ENCODE results near the gene ARHGAP30. TPM values are rescaled to one million over a fixed set of nuclear protein-coding genes. Genes with fewer than 3 reads are reported as not detected.
A peak's percentile ranks its signal among the peaks of the same experiment; 100 is the strongest.

ARHGAP30 gene
- total and polyA plus RNA-seq, 2 experiments from 2014 or later: 0.21 TPM; not detected in 1

- no peak overlapping the region for H3K9ac ChIP-seq
Measured at GRCh38 chr1:161039154-161039545, 30.5 kb downstream of the ARHGAP30 start.

GRCh38 chr1:161038523-161039153, 31.1 kb downstream of the ARHGAP30 start, which contains the start of gene TSTD1:
TSTD1 (minus strand) TSS chr1:161038964; CDS start chr1:161038889, 75 bp downstream.
- H3K4me2 ChIP-seq (ENCODE audit: unreplicated experiment): no peak within 1 kb of the TSS
- H3K9me3 ChIP-seq (ENCODE audit: low read depth): no peaks in the 10 kb centered on the region
- peaks cover 20% of the 10 kb centered on the region for H3K79me2 ChIP-seq (ENCODE audit: insufficient read depth)
- no peaks in the 10 kb centered on the region for H3K4me1 ChIP-seq (ENCODE audit: insufficient read depth)
- no peaks in the 10 kb centered on the region for H3K27me3 ChIP-seq (replicated peaks; ENCODE audit: insufficient read depth)
- peaks cover 7% of the 10 kb centered on the region; the same call in 1 of the 2 replicates for H3K36me3 ChIP-seq (ENCODE audit: low read depth)
- no peak for DNase-seq
- no peak within 1 kb of the TSS for H2AFZ ChIP-seq
- H3K9me2 ChIP-seq (ENCODE audit: insufficient read depth): no peaks in the 10 kb centered on the region
- no peak within 1 kb of the TSS for H3K4me3 ChIP-seq
- no peaks in the 10 kb centered on the region for H4K20me1 ChIP-seq (ENCODE audit: insufficient read depth)
- H3K9ac ChIP-seq: no peak within 1 kb of the TSS
- in situ Hi-C loops (cut with MboI): no loop called here
- 81 to 85% methylated on average over 42 to 53 of the region's 54 CpGs for WGBS, 2 experiments (ENCODE audit: low coverage in 1 of 2, low lambda C conversion rate in 2 of 2, missing lambda C conversion rate in 2 of 2)
- peaks cover 5% of the 10 kb centered on the region; the same call in 1 of the 2 replicates for H3F3A ChIP-seq (ENCODE audit: insufficient read depth)
- TF ChIP-seq EZH2 (IDR thresholded peaks at IDR 0.05; ENCODE audit: insufficient read depth, poor library complexity, severe bottlenecking) (no peak), EZH2phosphoT487 (IDR thresholded peaks at IDR 0.05; ENCODE audit: insufficient read depth, low read depth) (no peak)
- H3K27ac ChIP-seq: no peak within 1 kb of the TSS

More at GRCh38 chr1:161039154-161039545, 30.5 kb downstream of the ARHGAP30 start:
- no peak overlapping the region for H2AFZ ChIP-seq
- no peaks in the 10 kb centered on the region for H3K9me2 ChIP-seq (ENCODE audit: insufficient read depth)
- 23 to 24% methylated on average over 3 of the region's 3 CpGs for WGBS, 2 experiments (ENCODE audit: low coverage in 1 of 2, low lambda C conversion rate in 2 of 2, missing lambda C conversion rate in 2 of 2)
- TF ChIP-seq EZH2 (IDR thresholded peaks at IDR 0.05; ENCODE audit: insufficient read depth, poor library complexity, severe bottlenecking): no peak
- TF ChIP-seq EZH2phosphoT487 (IDR thresholded peaks at IDR 0.05; ENCODE audit: insufficient read depth, low read depth): no peak
- no peak overlapping the region for H3K4me3 ChIP-seq
- H3K4me2 ChIP-seq (ENCODE audit: unreplicated experiment): no peak overlapping the region
- H3K27ac ChIP-seq: no peak overlapping the region
- in situ Hi-C loops (cut with MboI): no loop called here
- DNase-seq: no peak
- H4K20me1 ChIP-seq (ENCODE audit: insufficient read depth): no peaks in the 10 kb centered on the region
- H3K36me3 ChIP-seq (ENCODE audit: low read depth): peaks cover 7% of the 10 kb centered on the region; the same call in 1 of the 2 replicates
- H3K79me2 ChIP-seq (ENCODE audit: insufficient read depth): peaks cover 25% of the 10 kb centered on the region
- H3K4me1 ChIP-seq (ENCODE audit: insufficient read depth): peaks cover 4% of the 10 kb centered on the region
- H3K27me3 ChIP-seq (replicated peaks; ENCODE audit: insufficient read depth): no peaks in the 10 kb centered on the region
- no peaks in the 10 kb centered on the region for H3K9me3 ChIP-seq (ENCODE audit: low read depth)
- H3F3A ChIP-seq (ENCODE audit: insufficient read depth): peaks cover 5% of the 10 kb centered on the region; the same call in 1 of the 2 replicates

GRCh38 chr1:161037661-161038522, 31.8 kb downstream of the ARHGAP30 start:
- Histone ChIP-seq H3K27me3 (replicated peaks; ENCODE audit: insufficient read depth) (no peaks in the 10 kb centered on the region), H3K79me2 (ENCODE audit: insufficient read depth) (peaks cover 13% of the 10 kb centered on the region), H3K4me3 (no peak overlapping the region), H3F3A (ENCODE audit: insufficient read depth) (peaks cover 5% of the 10 kb centered on the region; the same call in 1 of the 2 replicates), H3K4me1 (ENCODE audit: insufficient read depth) (no peaks in the 10 kb centered on the region), H3K9ac (no peak overlapping the region), H3K36me3 (ENCODE audit: low read depth) (peaks cover 7% of the 10 kb centered on the region; the same call in 1 of the 2 replicates), H3K4me2 (ENCODE audit: unreplicated experiment) (no peak overlapping the region), H3K9me3 (ENCODE audit: low read depth) (no peaks in the 10 kb centered on the region), H3K27ac (no peak overlapping the region), H4K20me1 (ENCODE audit: insufficient read depth) (no peaks in the 10 kb centered on the region), H2AFZ (no peak overlapping the region), H3K9me2 (ENCODE audit: insufficient read depth) (no peaks in the 10 kb centered on the region)
- in situ Hi-C loops (cut with MboI): no loop called here
- no peak for DNase-seq
- 83 to 84% methylated on average over 20 to 21 of the region's 21 CpGs for WGBS, 2 experiments (ENCODE audit: low coverage in 1 of 2, low lambda C conversion rate in 2 of 2, missing lambda C conversion rate in 2 of 2)
- no peak for TF ChIP-seq EZH2phosphoT487 (IDR thresholded peaks at IDR 0.05; ENCODE audit: insufficient read depth, low read depth)

GRCh38 chr1:161033751-161034150, 35.9 kb downstream of the ARHGAP30 start:
- H3K4me2 ChIP-seq (ENCODE audit: unreplicated experiment): no peak overlapping the region
- peaks cover 5% of the 10 kb centered on the region; the same call in 1 of the 2 replicates for H3F3A ChIP-seq (ENCODE audit: insufficient read depth)
- no peaks in the 10 kb centered on the region for H3K9me2 ChIP-seq (ENCODE audit: insufficient read depth)
- no peaks in the 10 kb centered on the region for H3K27me3 ChIP-seq (replicated peaks; ENCODE audit: insufficient read depth)
- H3K4me3 ChIP-seq: no peak overlapping the region
- no peak overlapping the region for H3K27ac ChIP-seq
- 89 to 90% methylated on average over 3 of the region's 3 CpGs for WGBS, 2 experiments (ENCODE audit: low coverage in 1 of 2, low lambda C conversion rate in 2 of 2, missing lambda C conversion rate in 2 of 2)
- TF ChIP-seq EZH2 (IDR thresholded peaks at IDR 0.05; ENCODE audit: insufficient read depth, poor library complexity, severe bottlenecking) (no peak), EZH2phosphoT487 (IDR thresholded peaks at IDR 0.05; ENCODE audit: insufficient read depth, low read depth) (no peak)
- DNase-seq: peak; percentile 16
- H3K79me2 ChIP-seq (ENCODE audit: insufficient read depth): no peaks in the 10 kb centered on the region
- H4K20me1 ChIP-seq (ENCODE audit: insufficient read depth): no peaks in the 10 kb centered on the region
- H2AFZ ChIP-seq: no peak overlapping the region
- in situ Hi-C loops (cut with MboI): no loop called here
- H3K9me3 ChIP-seq (ENCODE audit: low read depth): no peaks in the 10 kb centered on the region
- no peak overlapping the region for H3K9ac ChIP-seq
- 0 out of 2 replicates have a peak, but pooled peaks cover 4% of the 10 kb centered on the region for H3K4me1 ChIP-seq (ENCODE audit: insufficient read depth)
- H3K36me3 ChIP-seq (ENCODE audit: low read depth): no peaks in the 10 kb centered on the region
